IMR-90 (cell line): ENCODE measurements around the gene PIEZO2. TPM values are rescaled to one million over a fixed set of nuclear protein-coding genes. Genes with fewer than 3 reads are reported as not detected.

Experiments used
- ATAC-seq: fragments of 200-7000 bp; cut with Tn5 transposase; 2 replicates; pipeline ENCODE4 v1.9.1; 2020; ENCODE audit warnings: low read depth, mild to moderate bottlenecking, moderate library complexity
- BruUV-seq: library from RNA; stranded (reverse); fragments of 400-500 nt; replicated peaks from 2 replicates; lab custom pipeline; 2021; lab: Mats Ljungman, UMichigan
- CTCF ChIA-PET: fragments of 300-600 bp; formaldehyde crosslinking; extraction: SDS; loops from one replicate; lab custom pipeline; 2021; ENCODE audit warnings: antibody characterized with exemption; lab: Yijun Ruan, JAX
- POLR2A ChIA-PET: fragments of 300-600 bp; sonication (Branson Sonifier 250); formaldehyde crosslinking; loops from one replicate; lab custom pipeline; 2022; ENCODE audit warnings: antibody characterized with exemption; ENCODE audit not compliant: unreplicated experiment; lab: Charles Lee
- DNase-seq: peaks from one replicate; pipeline ENCODE4 v3.0.0; 2013
- H2AFZ ChIP-seq: replicated peaks from 2 replicates; pipeline ENCODE3; 2013; ENCODE audit warnings: low read length, mild to moderate bottlenecking; ENCODE audit not compliant: poor library complexity
- H2AK5ac ChIP-seq: 2 replicates; pipeline ENCODE4 v1.6.1; 2013; ENCODE audit warnings: low read depth, low read length, inconsistent platforms
- H2AK9ac ChIP-seq: replicated peaks from 2 replicates; pipeline ENCODE3; 2013; ENCODE audit warnings: mild to moderate bottlenecking, low read depth, low read length, moderate library complexity; ENCODE audit not compliant: poor library complexity
- H2BK120ac ChIP-seq: 2 replicates; pipeline ENCODE4 v1.6.1; 2013; ENCODE audit warnings: low read depth, low read length, inconsistent platforms
- H2BK15ac ChIP-seq: 3 replicates; pipeline ENCODE4 v1.6.1; 2013; ENCODE audit warnings: low read depth, low read length, inconsistent platforms
- H2BK20ac ChIP-seq: 2 replicates; pipeline ENCODE4 v1.6.1; 2013; ENCODE audit warnings: low read depth, mild to moderate bottlenecking, inconsistent platforms, low read length, moderate library complexity
- H2BK5ac ChIP-seq: 2 replicates; pipeline ENCODE4 v1.6.1; 2013; ENCODE audit warnings: mild to moderate bottlenecking, low read depth, low read length, inconsistent platforms; ENCODE audit not compliant: poor library complexity, severe bottlenecking
- H3K14ac ChIP-seq: replicated peaks from 2 replicates; pipeline ENCODE4 v1.6.1; 2013; ENCODE audit warnings: low read depth, low read length, inconsistent platforms
- H3K18ac ChIP-seq: 2 replicates; pipeline ENCODE4 v1.6.1; 2013; ENCODE audit warnings: low read depth, low read length, control low read depth
- H3K23ac ChIP-seq: 2 replicates; pipeline ENCODE4 v1.6.1; 2013; ENCODE audit warnings: low read depth, low read length, inconsistent platforms
- H3K27ac ChIP-seq: 2 replicates; pipeline ENCODE4 v1.5.1; 2013; ENCODE audit warnings: mild to moderate bottlenecking, control low read depth, low read length; ENCODE audit not compliant: insufficient read depth
- H3K27me3 ChIP-seq: 2 replicates; pipeline ENCODE4 v1.6.1; 2013; ENCODE audit warnings: low read length; ENCODE audit not compliant: control insufficient read depth, insufficient read depth
- H3K36me3 ChIP-seq: 2 replicates; pipeline ENCODE4 v1.6.1; 2013; ENCODE audit warnings: low read length, mixed read lengths; ENCODE audit not compliant: control insufficient read depth, insufficient read depth
- H3K4ac ChIP-seq: 2 replicates; pipeline ENCODE4 v1.6.1; 2013; ENCODE audit warnings: low read depth, low read length, inconsistent platforms
- H3K4me1 ChIP-seq: 2 replicates; pipeline ENCODE4 v1.6.1; 2013; ENCODE audit warnings: low read length, mixed read lengths; ENCODE audit not compliant: control insufficient read depth, insufficient read depth
- H3K4me2 ChIP-seq: 2 replicates; pipeline ENCODE4 v1.6.1; 2013; ENCODE audit warnings: low read depth, mild to moderate bottlenecking, control low read depth, low read length, moderate library complexity
- H3K4me3 ChIP-seq: 2 replicates; pipeline ENCODE4 v1.5.1; 2013; ENCODE audit warnings: low read depth, mild to moderate bottlenecking, control low read depth, low read length, moderate library complexity; ENCODE audit not compliant: insufficient read depth
- H3K56ac ChIP-seq: 2 replicates; pipeline ENCODE4 v1.6.1; 2013; ENCODE audit warnings: low read length, inconsistent platforms; ENCODE audit not compliant: insufficient read depth; ENCODE audit errors: extremely low read depth
- H3K79me1 ChIP-seq, 2 experiments: 2 replicates each; pipeline ENCODE4 v1.6.1; 2013; ENCODE audit warnings: low read length in 2 of 2, inconsistent platforms in 1 of 2, low read depth in 1 of 2
- H3K9ac ChIP-seq: 2 replicates; pipeline ENCODE4 v1.6.1; 2013; ENCODE audit warnings: low read depth, low read length, control low read depth
- H3K9me1 ChIP-seq: 2 replicates; pipeline ENCODE4 v1.6.1; 2013; ENCODE audit warnings: low read length, inconsistent platforms; ENCODE audit not compliant: insufficient read depth
- H3K9me3 ChIP-seq: 2 replicates; pipeline ENCODE4 v1.6.1; 2013; ENCODE audit warnings: low read length; ENCODE audit not compliant: control insufficient read depth, insufficient read depth
- H4K20me1 ChIP-seq: 2 replicates; pipeline ENCODE4 v1.6.1; 2013; ENCODE audit warnings: low read length, inconsistent platforms; ENCODE audit not compliant: insufficient read depth
- H4K5ac ChIP-seq: 2 replicates; pipeline ENCODE4 v1.6.1; 2013; ENCODE audit warnings: mild to moderate bottlenecking, low read depth, low read length, control low read depth
- H4K8ac ChIP-seq, 2 experiments: 2 replicates each; pipeline ENCODE4 v1.6.1; 2013; ENCODE audit warnings: low read depth in 2 of 2, low read length in 2 of 2, control low read depth in 1 of 2, inconsistent platforms in 1 of 2
- H4K91ac ChIP-seq: 2 replicates; pipeline ENCODE4 v1.6.1; 2013; ENCODE audit warnings: low read depth, low read length, inconsistent platforms; ENCODE audit not compliant: insufficient read depth
- BHLHE40 ChIP-seq: fragments of 150-350 bp; IDR thresholded peaks from 2 replicates; pipeline ENCODE4 v1.6.1; 2016; ENCODE audit warnings: mild to moderate bottlenecking, low read depth, low read length
- CEBPB ChIP-seq: IDR thresholded peaks from 2 replicates; pipeline ENCODE4 v1.6.1; 2012; ENCODE audit warnings: low read depth, low read length, improper control_type of control experiment
- CHD1 ChIP-seq: IDR thresholded peaks from 2 replicates; pipeline ENCODE4 v1.6.1; 2012; ENCODE audit warnings: low read depth, low read length, improper control_type of control experiment
- MAFK ChIP-seq: IDR thresholded peaks from 2 replicates; pipeline ENCODE4 v1.6.1; 2012; ENCODE audit warnings: low read depth, low read length, improper control_type of control experiment
- MAZ ChIP-seq: IDR thresholded peaks from 2 replicates; pipeline ENCODE4 v1.6.1; 2012; ENCODE audit warnings: low read depth, mild to moderate bottlenecking, low read length, improper control_type of control experiment, moderate library complexity, borderline replicate concordance
- NFE2L2 ChIP-seq: fragments of 150-350 bp; IDR thresholded peaks from 2 replicates; pipeline ENCODE4 v1.6.1; 2016; ENCODE audit warnings: low read depth, mild to moderate bottlenecking, low read length
- POLR2A ChIP-seq: IDR thresholded peaks from 2 replicates; pipeline ENCODE4 v1.6.1; 2012; ENCODE audit warnings: mild to moderate bottlenecking, low read depth, low read length
- RAD21 ChIP-seq: IDR thresholded peaks from 2 replicates; pipeline ENCODE4 v1.6.1; 2012; ENCODE audit warnings: low read length, improper control_type of control experiment
- RCOR1 ChIP-seq: IDR thresholded peaks from 2 replicates; pipeline ENCODE4 v1.6.1; 2012; ENCODE audit warnings: mild to moderate bottlenecking, low read length, improper control_type of control experiment; ENCODE audit not compliant: insufficient replicate concordance
- RFX5 ChIP-seq: IDR thresholded peaks from 2 replicates; pipeline ENCODE4 v1.8.0; 2012; ENCODE audit warnings: low read depth, mild to moderate bottlenecking, low read length, moderate library complexity
- SMC3 ChIP-seq: fragments of 150-350 bp; IDR thresholded peaks from 2 replicates; pipeline ENCODE4 v1.6.1; 2016; ENCODE audit warnings: low read depth, mild to moderate bottlenecking, antibody characterized with exemption, low read length, moderate library complexity
- USF2 ChIP-seq: fragments of 150-350 bp; IDR thresholded peaks from 2 replicates; pipeline ENCODE4 v1.6.1; 2017; ENCODE audit warnings: mild to moderate bottlenecking, antibody characterized with exemption, low read length, low read depth
- WGBS, 2 experiments: methylation state at CpG; one replicate each; pipeline versions ENCODE4 v1.1.5 to v1.1.7; 2013; ENCODE audit warnings: missing lambda C conversion rate in 2 of 2; ENCODE audit not compliant: insufficient read length in 1 of 2; ENCODE audit errors: extremely low coverage in 2 of 2; 5-methylcytosine and 5-hydroxymethylcytosine counted together
- dilution Hi-C: fragments of 300-500 bp; cut with HindIII; formaldehyde crosslinking; loops from one replicate; pipeline ENCODE4 v1.14.3; 2018; ENCODE audit warnings: low sequenced_read_pairs; ENCODE audit not compliant: unreplicated experiment
- in situ Hi-C: fragments of 300-500 bp; cut with MboI; formaldehyde crosslinking; loops from 3 replicates; pipeline ENCODE4 v1.14.3; 2019; ENCODE audit warnings: low sequenced_read_pairs, inconsistent platforms, mixed read lengths
- intact Hi-C: fragments of 100-400 bp; cut with micrococcal nuclease; formaldehyde crosslinking; loops from 2 replicates; pipeline ENCODE4 v1.10.0; 2022
- polyA plus RNA-seq, 3 experiments: library from polyadenylated mRNA; depleted of rRNA; stranded (reverse); fragments of >200 nt; gene quantifications; 2 replicates each; pipeline ENCODE4 v1.2.3, GENCODE V29; 2012; ENCODE audit warnings: low replicate concordance in 1 of 3
- total RNA-seq: library from RNA; depleted of rRNA; stranded (reverse); fragments of >200 nt; gene quantifications from 2 replicates; pipeline ENCODE4 v1.2.3, GENCODE V29; 2012
- TF ChIP-seq, protein P1 (sequence below): conservative IDR thresholded peaks from 2 replicates; pipeline ENCODE4 v1.5.1; 2012; ENCODE audit warnings: mild to moderate bottlenecking, low read depth, low read length, improper control_type of control experiment

Gene PIEZO2
- total and polyA plus RNA-seq, 2 of the 4 experiments (the other 2 are of a cell fraction) = 2.4 to 4.1 TPM

GRCh38 chr18:11145413-11146191 is 3.8 kb downstream of the PIEZO2 start:
- BruUV-seq = no TSS peak
- H3K14ac ChIP-seq = 0 out of 2 replicates have a peak overlapping the region, but pooled peaks have one; percentile 3
- no peak overlapping the region for H4K5ac ChIP-seq
- no peak overlapping the region; the same call in 1 of the 2 replicates for H3K4me2 ChIP-seq
- no peak overlapping the region for H3K4ac ChIP-seq
- no peak overlapping the region for H4K91ac ChIP-seq
- H4K20me1 ChIP-seq = peaks cover 4% of the 10 kb centered on the region; the same call in 1 of the 2 replicates
- no peak overlapping the region for H2BK5ac ChIP-seq
- in situ Hi-C loops (no loop called here), dilution Hi-C loops (no loop called here), intact Hi-C loops (loop anchor here (5.0 kb wide), 1 partner anchor 218 kb away; no protein-coding TSS in a partner anchor)
- H3K9ac ChIP-seq = no peak overlapping the region
- CTCF ChIA-PET = no interaction called here
- peaks cover 5% of the 10 kb centered on the region; the same call in 1 of the 2 replicates for H3K4me1 ChIP-seq
- H3K79me1 ChIP-seq = peaks cover 0 to 37% of the 10 kb centered on the region in 2 experiments; a peak in 2 of 4 replicates
- no peak overlapping the region for H2BK15ac ChIP-seq
- no peak overlapping the region for H2BK20ac ChIP-seq
- H4K8ac ChIP-seq = no peak overlapping the region
- H3K9me1 ChIP-seq = peaks cover 5% of the 10 kb centered on the region; the same call in 1 of the 2 replicates
- POLR2A ChIA-PET = no interaction called here
- no peak overlapping the region for H3K27ac ChIP-seq
- DNase-seq (no peak), ATAC-seq (no peak)
- 92% methylated on average over 2 of the region's 4 CpGs; no CpG with 5 or more reads in 1 of the 2 experiments for WGBS, 2 experiments
- H3K9me3 ChIP-seq = no peaks in the 10 kb centered on the region
- H2AK9ac ChIP-seq = no peak overlapping the region
- H2AK5ac ChIP-seq = peak overlapping the region; percentile 64; the same call in 1 of the 2 replicates
- H3K36me3 ChIP-seq = peaks cover 11% of the 10 kb centered on the region; the same call in 1 of the 2 replicates
- no peak overlapping the region for H3K4me3 ChIP-seq
- peaks cover 10% of the 10 kb centered on the region for H3K27me3 ChIP-seq
- H3K23ac ChIP-seq = 0 out of 2 replicates have a peak overlapping the region, but pooled peaks have one; percentile 16
- H3K56ac ChIP-seq = no peak overlapping the region
- H3K18ac ChIP-seq = no peak overlapping the region
- H2BK120ac ChIP-seq = no peak overlapping the region
- no peak overlapping the region for H2AFZ ChIP-seq
- TF ChIP-seq BHLHE40 (no peak), RCOR1 (no peak), MAZ (no peak), RAD21 (no peak), MAFK (no peak), NFE2L2 (no peak), SMC3 (no peak), POLR2A (no peak), USF2 (no peak), CHD1 (no peak), RFX5 (no peak), CEBPB (no peak)
- TF ChIP-seq, protein P1, sequence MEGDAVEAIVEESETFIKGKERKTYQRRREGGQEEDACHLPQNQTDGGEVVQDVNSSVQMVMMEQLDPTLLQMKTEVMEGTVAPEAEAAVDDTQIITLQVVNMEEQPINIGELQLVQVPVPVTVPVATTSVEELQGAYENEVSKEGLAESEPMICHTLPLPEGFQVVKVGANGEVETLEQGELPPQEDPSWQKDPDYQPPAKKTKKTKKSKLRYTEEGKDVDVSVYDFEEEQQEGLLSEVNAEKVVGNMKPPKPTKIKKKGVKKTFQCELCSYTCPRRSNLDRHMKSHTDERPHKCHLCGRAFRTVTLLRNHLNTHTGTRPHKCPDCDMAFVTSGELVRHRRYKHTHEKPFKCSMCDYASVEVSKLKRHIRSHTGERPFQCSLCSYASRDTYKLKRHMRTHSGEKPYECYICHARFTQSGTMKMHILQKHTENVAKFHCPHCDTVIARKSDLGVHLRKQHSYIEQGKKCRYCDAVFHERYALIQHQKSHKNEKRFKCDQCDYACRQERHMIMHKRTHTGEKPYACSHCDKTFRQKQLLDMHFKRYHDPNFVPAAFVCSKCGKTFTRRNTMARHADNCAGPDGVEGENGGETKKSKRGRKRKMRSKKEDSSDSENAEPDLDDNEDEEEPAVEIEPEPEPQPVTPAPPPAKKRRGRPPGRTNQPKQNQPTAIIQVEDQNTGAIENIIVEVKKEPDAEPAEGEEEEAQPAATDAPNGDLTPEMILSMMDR = no peak
